Liver (tissue), 3 donors: ENCODE results near the gene WWP2.

Source experiments
- ATF3 ChIP-seq: IDR thresholded peaks from 2 replicates; pipeline ENCODE4 v1.6.1; 2016; ENCODE audit warnings: antibody characterized with exemption
- CTCF ChIP-seq: fragments of 150-350 bp; IDR thresholded peaks from 2 replicates; pipeline ENCODE4 v1.5.1; 2017; ENCODE audit warnings: improper control_type of control experiment, low read depth, low read length; ENCODE audit not compliant: missing input control
- SP1 ChIP-seq: IDR thresholded peaks from 2 replicates; pipeline ENCODE4 v1.6.1; 2018; ENCODE audit warnings: antibody characterized with exemption, mild to moderate bottlenecking
- TAF1 ChIP-seq: conservative IDR thresholded peaks from 2 replicates; pipeline ENCODE4 v1.6.1; 2016; ENCODE audit warnings: antibody characterized with exemption, mild to moderate bottlenecking
- YY1 ChIP-seq: IDR thresholded peaks from 2 replicates; pipeline ENCODE4 v1.6.1; 2016; ENCODE audit warnings: antibody characterized with exemption, mild to moderate bottlenecking
- donor health status: healthy.
- donor health status: healthy.

- TF ChIP-seq YY1 (no peak), TAF1 (no peak), CTCF (no peak), SP1 (no peak), ATF3 (no peak)
Measured at GRCh38 chr16:69940676-69941075, 178.5 kb downstream of the WWP2 start.
